NCI-H82 treated with DMSO at 0.1 percent for 48 hours (cell line): ENCODE results near the gene ARL3.

Experiments used
- DNase-seq: peaks from one replicate; lab custom pipeline; 2025; ENCODE audit not compliant: unreplicated experiment; lab: John Stamatoyannopoulos, UW

Gene ARL3

DNA sequence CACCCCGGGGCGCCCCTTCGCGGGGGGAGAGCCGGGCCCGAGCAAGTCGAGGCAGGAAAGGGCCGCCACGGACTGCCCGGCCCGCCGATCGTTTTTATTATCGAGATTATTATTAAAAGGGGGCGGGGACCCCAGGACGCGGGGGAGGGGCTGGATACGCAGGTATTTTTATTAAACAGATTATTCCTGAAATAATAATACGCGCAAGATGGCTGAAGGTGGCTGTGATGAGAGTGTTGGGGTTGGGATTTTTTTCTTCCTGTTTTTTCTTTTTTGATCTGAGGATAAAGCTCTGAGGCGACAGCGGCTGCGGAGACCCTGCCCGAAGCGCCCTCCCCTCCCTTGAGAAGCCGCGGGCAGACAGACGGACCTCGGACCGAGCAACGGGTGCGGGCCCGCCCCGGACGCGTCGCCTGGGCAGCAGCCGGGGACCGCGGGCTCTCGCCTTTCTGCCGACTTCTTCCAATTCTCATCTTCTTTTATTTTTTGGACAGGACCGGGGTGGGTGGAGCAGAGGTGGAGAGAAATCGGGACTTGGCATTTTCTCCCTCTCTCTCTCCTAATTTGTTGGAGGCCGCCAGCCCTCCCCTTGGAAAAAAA, 71.4 kb downstream of the ARL3 start:
- DNase-seq: no peak

GRCh38 chr10:102641880-102642735, 72.1 kb downstream of the ARL3 start:
- DNase-seq: peak; percentile 87

DNA sequence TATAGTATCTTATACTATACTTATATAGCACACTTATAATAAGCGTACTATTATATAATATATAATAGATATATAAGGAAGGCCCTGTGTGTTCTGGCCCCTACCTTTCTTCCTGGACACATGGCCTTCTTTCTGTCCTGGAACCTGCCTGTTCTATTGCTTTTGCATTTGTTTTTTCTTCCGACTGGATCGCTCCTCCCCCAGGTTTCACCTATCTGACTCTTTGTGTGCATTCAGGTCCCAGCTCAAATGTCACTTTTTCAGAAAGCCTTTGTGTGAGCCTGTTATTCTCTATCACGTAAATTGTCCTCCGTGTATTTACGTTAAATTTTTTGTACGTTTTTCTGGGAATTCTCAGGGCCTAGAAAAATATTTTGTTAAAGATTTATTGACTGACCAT, 72.8 kb downstream of the ARL3 start:
- no peak for DNase-seq

- DNase-seq: no peak
Measured at GRCh38 chr10:102639537-102639936, 74.7 kb downstream of the ARL3 start.

- DNase-seq: no peak
Measured at GRCh38 chr10:102635377-102635776, 78.8 kb downstream of the ARL3 start.

- no peak for DNase-seq
Measured at GRCh38 chr10:102634686-102635085, 79.5 kb downstream of the ARL3 start.

GRCh38 chr10:102633848-102634247, 80.3 kb downstream of the ARL3 start:
- no peak for DNase-seq

GRCh38 chr10:102633287-102633686, 80.9 kb downstream of the ARL3 start:
- DNase-seq: no peak

DNA sequence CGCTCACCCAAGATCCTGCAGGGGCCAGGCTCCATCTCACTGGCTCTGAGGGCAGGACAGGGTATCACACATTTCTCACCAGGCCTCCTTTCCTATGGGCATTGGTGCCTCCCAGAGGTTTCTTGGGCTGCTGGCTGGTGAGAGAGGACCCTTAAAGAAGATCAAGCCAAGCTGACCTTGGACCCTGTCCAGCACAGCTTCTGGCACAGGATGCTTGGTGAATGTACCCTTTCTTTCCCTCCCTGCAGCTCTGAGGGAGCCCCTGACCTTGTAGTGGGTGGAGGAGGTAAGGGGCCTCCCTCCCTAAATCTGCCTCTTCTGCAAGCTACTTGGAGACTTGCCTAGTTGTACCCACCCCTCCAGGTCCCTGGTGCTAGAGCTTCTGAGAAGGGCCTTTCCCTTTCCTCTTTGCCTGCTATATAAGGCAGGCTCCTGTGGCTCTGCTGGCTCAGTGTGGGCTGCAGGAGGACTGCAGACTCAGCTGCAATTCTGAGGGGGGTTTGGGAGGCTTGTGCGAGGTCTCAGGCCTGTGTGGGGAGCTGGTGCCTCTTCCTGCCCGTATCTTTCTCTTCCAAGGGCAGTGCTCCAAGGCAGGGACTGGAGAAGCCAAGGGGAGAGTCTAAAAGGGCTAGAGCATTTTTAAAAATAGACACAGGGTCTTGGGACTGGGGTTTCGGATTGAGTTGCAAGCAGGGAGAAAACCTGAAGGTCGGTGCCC, 81.6 kb downstream of the ARL3 start:
- DNase-seq: no peak

GRCh38 chr10:102631525-102632393, 82.4 kb downstream of the ARL3 start:
- no peak for DNase-seq

- no peak for DNase-seq
Measured at GRCh38 chr10:102630663-102631062, 83.5 kb downstream of the ARL3 start.

- DNase-seq: no peak
Measured at GRCh38 chr10:102629661-102630614, 84.3 kb downstream of the ARL3 start.

DNA sequence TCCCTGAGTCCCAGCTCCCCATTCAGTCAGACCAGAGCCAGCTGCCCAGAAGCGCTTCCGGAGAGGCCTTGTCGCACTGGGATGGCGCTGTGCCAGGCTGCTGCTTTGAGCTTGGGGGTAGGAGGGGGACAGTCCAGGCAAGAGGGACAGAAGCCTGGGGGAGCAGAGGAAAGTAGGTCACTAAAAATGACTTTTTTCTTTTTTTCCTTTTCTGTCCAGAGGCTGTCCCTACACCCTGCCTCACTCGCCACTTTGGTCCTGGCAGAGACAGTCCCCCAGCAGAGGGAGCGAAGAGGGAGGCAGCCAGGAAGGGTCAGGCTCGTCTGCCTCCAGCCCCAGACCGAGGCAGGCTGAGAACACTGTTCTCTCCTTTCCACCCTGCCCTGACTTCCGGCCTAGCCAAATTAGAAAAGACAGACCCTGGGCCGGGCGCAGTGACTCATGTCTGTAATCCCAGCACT, 85.7 kb downstream of the ARL3 start:
- DNase-seq: no peak

DNA sequence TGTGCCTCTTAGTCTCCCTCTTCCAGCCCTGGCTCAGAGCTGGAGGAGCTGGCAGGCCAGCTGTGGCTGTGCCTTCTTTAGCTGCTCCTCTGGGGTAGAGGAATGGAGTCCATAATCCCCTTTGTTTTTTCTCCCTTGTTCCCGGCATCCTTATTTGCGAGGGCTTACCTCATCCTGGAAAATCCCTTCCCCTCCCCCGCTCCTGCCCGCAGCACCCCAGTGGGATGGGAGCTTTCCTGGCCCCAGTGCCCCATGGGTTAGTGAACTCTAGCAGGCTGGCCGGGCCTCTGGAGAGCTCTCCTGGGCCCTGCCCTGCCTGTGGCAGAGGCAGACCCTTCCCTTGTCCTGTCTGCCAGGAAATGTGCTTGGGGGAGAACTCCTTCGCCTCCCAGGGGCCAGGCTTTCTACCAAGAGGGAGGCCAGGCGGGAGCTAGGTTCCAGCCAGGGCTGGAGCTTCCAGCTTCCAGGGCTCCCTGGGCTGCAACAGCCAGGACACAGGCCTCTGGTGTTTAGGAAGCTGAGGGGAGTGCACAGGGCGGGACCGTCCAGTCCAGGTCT, 86.4 kb downstream of the ARL3 start:
- DNase-seq: peak; percentile 41

- no peak for DNase-seq
Measured at GRCh38 chr10:102627291-102627735, 86.9 kb downstream of the ARL3 start.

DNA sequence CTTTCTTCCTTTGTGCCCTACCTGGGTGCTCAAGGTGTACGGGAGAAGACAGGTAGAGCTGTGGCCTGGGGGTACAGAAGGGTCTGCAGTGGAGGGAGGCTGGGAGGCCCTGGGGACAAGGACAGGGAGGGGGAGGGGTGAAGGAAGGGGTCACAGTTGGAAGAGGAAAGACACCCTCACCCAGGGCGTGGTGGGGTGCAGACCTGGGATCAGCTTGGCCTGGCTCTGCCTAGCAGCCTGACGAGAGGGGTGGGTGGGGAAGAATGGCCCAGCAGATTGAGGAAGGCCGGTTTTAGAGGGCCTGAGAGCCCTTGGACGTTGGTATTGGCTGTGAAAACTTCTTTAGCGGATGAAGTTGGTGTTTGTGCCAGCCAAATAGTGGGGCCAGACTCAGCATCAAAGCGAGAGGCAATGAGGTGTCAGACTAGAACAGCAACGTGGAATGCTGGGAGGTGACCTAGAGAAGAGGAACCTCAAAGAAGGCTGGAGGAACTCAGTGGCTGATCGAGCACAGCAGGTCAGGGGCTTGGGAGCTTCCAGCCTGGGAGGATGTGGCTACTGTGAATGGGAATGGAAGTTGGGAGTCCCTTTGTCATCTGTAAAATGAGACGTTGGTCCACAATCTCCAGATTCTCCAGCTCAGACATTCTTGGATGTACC, 88.0 kb downstream of the ARL3 start:
- no peak for DNase-seq

DNA sequence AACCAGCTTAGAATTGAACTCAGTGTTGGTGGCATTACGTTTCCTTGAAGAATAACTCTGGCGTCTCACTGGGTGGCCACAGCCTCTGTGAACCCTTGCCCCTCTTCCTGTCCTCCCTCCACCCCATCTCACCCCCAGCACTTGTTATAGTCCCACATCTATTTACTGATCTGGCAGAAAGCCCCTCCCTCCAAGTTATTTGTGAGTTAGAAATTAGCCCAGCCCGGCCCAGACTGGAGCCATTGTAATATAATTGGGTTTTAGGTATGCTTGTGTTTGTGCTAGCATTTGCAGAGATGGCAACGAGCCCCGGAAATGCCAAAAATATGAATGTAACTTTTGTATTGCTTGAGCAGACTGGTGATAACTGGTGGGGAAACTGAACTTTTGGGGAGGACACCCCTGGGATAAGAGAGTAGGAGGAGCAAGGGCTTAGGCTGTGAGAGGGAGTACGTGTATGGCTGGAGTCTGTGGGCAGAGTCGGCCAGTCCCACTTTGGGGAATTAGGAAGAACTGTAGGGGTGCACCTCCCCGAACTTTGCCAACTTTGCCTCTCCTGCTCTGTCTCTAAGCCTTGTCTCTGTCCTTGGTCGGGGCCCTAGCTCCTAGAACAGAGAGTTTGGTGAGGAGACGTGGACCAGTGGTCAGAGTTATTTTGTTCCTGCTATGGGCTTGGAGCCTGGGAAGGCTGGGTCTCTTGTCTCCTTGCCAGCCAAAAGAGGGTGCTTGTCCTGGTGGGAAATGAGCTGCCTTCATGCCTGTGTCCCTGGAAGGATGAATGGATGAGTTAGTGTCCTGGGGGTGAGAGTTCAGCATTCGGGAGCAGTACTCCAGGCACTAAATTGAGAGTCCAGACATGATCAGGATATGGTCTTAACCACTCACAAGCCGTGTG, 89.2 kb downstream of the ARL3 start:
- DNase-seq: no peak

- DNase-seq: no peak
Measured at GRCh38 chr10:102624094-102624493, 90.1 kb downstream of the ARL3 start.
